Astrocyte (in vitro differentiated cells and primary cell): Measurements from ENCODE around the gene LARGE1.

Source experiments
- EZH2 ChIP-seq: IDR thresholded peaks from 2 replicates; pipeline ENCODE4 v1.6.1; 2012; ENCODE audit warnings: mild to moderate bottlenecking, low read length, inconsistent platforms; ENCODE audit not compliant: insufficient read depth
- TF ChIP-seq, protein P1 (sequence below): IDR thresholded peaks from 2 replicates; pipeline ENCODE4 v1.5.1; 2011; ENCODE audit warnings: low read depth, mild to moderate bottlenecking, inconsistent platforms, low read length, moderate library complexity; ENCODE audit not compliant: insufficient read depth

DNA sequence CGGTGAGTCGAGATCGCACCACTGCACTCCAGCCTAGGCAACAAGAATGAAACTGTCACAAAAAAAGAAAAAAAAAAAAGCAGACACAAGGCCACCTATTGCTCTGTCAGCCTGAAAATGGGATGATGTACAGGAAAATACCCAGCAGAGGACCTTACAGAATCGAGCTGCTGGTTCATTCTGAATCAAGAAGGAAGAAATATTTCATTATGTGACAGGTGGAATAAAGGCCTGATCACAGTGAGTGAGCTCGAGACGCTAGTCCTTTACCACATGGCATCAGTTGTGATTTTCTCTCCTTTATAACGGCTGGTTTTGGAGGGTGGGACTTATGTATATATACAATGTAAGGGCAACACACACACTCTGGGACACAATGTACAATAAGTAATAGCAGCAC is 340.0 kb downstream of the LARGE1 start:
- TF ChIP-seq, protein P1, sequence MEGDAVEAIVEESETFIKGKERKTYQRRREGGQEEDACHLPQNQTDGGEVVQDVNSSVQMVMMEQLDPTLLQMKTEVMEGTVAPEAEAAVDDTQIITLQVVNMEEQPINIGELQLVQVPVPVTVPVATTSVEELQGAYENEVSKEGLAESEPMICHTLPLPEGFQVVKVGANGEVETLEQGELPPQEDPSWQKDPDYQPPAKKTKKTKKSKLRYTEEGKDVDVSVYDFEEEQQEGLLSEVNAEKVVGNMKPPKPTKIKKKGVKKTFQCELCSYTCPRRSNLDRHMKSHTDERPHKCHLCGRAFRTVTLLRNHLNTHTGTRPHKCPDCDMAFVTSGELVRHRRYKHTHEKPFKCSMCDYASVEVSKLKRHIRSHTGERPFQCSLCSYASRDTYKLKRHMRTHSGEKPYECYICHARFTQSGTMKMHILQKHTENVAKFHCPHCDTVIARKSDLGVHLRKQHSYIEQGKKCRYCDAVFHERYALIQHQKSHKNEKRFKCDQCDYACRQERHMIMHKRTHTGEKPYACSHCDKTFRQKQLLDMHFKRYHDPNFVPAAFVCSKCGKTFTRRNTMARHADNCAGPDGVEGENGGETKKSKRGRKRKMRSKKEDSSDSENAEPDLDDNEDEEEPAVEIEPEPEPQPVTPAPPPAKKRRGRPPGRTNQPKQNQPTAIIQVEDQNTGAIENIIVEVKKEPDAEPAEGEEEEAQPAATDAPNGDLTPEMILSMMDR: no peak
- no peak for TF ChIP-seq EZH2
